Suprapubic skin (tissue), 4 donors: Measurements from ENCODE around the gene NFKB2. TPM values are rescaled to one million over a fixed set of nuclear protein-coding genes. Genes with fewer than 3 reads are reported as not detected.

Source experiments
- DNase-seq, 2 donors: peaks; one replicate each; pipeline ENCODE4 v3.0.0-alpha.2; 2019; ENCODE audit warnings: low spot score in 2 of 2
- H3K27ac ChIP-seq: fragments of 200-600 bp; sonication (generic); one replicate; pipeline ENCODE4 v1.5.1; 2019
- H3K27me3 ChIP-seq: fragments of 200-600 bp; sonication (generic); one replicate; pipeline ENCODE4 v1.5.1; 2019
- H3K36me3 ChIP-seq: fragments of 200-600 bp; sonication (generic); one replicate; pipeline ENCODE4 v1.5.1; 2019
- H3K4me1 ChIP-seq: fragments of 200-600 bp; sonication (generic); one replicate; pipeline ENCODE4 v1.5.1; 2019
- H3K4me3 ChIP-seq: fragments of 200-600 bp; sonication (generic); one replicate; pipeline ENCODE4 v1.5.1; 2019; ENCODE audit warnings: mild to moderate bottlenecking
- H3K9me3 ChIP-seq: fragments of 200-600 bp; sonication (generic); one replicate; pipeline ENCODE4 v1.5.1; 2019
- CTCF ChIP-seq, 2 donors: fragments of 200-600 bp in 1 of 2; fragments of 450-650 bp in 1 of 2; sonication (generic) in 1 of 2; IDR thresholded peaks; one replicate each; pipeline ENCODE4 v1.5.1; 2016 to 2019; ENCODE audit warnings: antibody characterized with exemption in 2 of 2, mild to moderate bottlenecking in 1 of 2, moderate library complexity in 1 of 2
- EP300 ChIP-seq: sonication (generic); formaldehyde crosslinking; IDR thresholded peaks from one replicate; pipeline ENCODE4 v1.6.1; 2017; ENCODE audit warnings: antibody characterized with exemption
- POLR2A ChIP-seq, 2 donors: fragments of 450-650 bp; IDR thresholded peaks; one replicate each; pipeline ENCODE4 v1.6.1; 2017; ENCODE audit warnings: antibody characterized with exemption in 2 of 2, mild to moderate bottlenecking in 2 of 2, moderate library complexity in 2 of 2
- POLR2AphosphoS5 ChIP-seq, 3 donors: sonication (generic); formaldehyde crosslinking; IDR thresholded peaks; one replicate each; pipeline ENCODE4 v1.6.1; 2017; ENCODE audit warnings: antibody characterized with exemption in 3 of 3
- WGBS: methylation state at CpG from one replicate; pipeline ENCODE4 v1.1.5; 2018; 5-methylcytosine and 5-hydroxymethylcytosine counted together
- total RNA-seq, 4 donors: library from RNA; depleted of rRNA; stranded (reverse); fragments of >200 nt; gene quantifications; one replicate each; pipeline ENCODE4 v1.1.0, GENCODE V29; 2016

The NFKB2 gene
- total RNA-seq, 4 donors from 2014 or later = 14.4 to 18.5 (median 16.0) TPM

GRCh38 chr10:102376901-102377300 is 18.6 kb upstream of the NFKB2 start:
- Histone ChIP-seq H3K36me3 (peaks cover 87% of the 10 kb centered on the region), H3K27me3 (no peaks in the 10 kb centered on the region), H3K4me1 (no peaks in the 10 kb centered on the region), H3K9me3 (no peaks in the 10 kb centered on the region), H3K27ac (no peak overlapping the region), H3K4me3 (no peak overlapping the region)
- DNase-seq = no peak
- TF ChIP-seq CTCF (IDR thresholded peaks at IDR 0.05) = no peak
- no peak for TF ChIP-seq EP300
- no peak for TF ChIP-seq POLR2AphosphoS5 (IDR thresholded peaks at IDR 0.05)
- no peak for TF ChIP-seq POLR2A (IDR thresholded peaks at IDR 0.05)
- 92% methylated on average over 12 of the region's 12 CpGs for WGBS

GRCh38 chr10:102379383-102379782 is 16.1 kb upstream of the NFKB2 start:
- H3K27me3 ChIP-seq = no peaks in the 10 kb centered on the region
- DNase-seq = no peak
- H3K4me3 ChIP-seq = no peak overlapping the region
- 96% methylated on average over 5 of the region's 6 CpGs for WGBS
- no peaks in the 10 kb centered on the region for H3K4me1 ChIP-seq
- TF ChIP-seq CTCF (IDR thresholded peaks at IDR 0.05) (no peak), POLR2A (IDR thresholded peaks at IDR 0.05) (no peak), EP300 (no peak), POLR2AphosphoS5 (IDR thresholded peaks at IDR 0.05) (no peak)
- H3K9me3 ChIP-seq = no peaks in the 10 kb centered on the region
- H3K36me3 ChIP-seq = peaks cover 85% of the 10 kb centered on the region
- no peak overlapping the region for H3K27ac ChIP-seq

GRCh38 chr10:102381983-102382382 is 13.5 kb upstream of the NFKB2 start:
- Histone ChIP-seq H3K27me3 (no peaks in the 10 kb centered on the region), H3K9me3 (no peaks in the 10 kb centered on the region), H3K4me1 (peaks cover 12% of the 10 kb centered on the region), H3K4me3 (no peak overlapping the region), H3K27ac (no peak overlapping the region), H3K36me3 (peaks cover 63% of the 10 kb centered on the region)
- 55% methylated on average over 6 of the region's 9 CpGs for WGBS
- TF ChIP-seq CTCF (IDR thresholded peaks at IDR 0.05) (no peak), POLR2AphosphoS5 (IDR thresholded peaks at IDR 0.05) (no peak), POLR2A (IDR thresholded peaks at IDR 0.05) (no peak), EP300 (no peak)
- no peak for DNase-seq

- Histone ChIP-seq H3K4me3 (no peak overlapping the region), H3K27ac (no peak overlapping the region), H3K27me3 (no peaks in the 10 kb centered on the region), H3K4me1 (peaks cover 12% of the 10 kb centered on the region), H3K9me3 (no peaks in the 10 kb centered on the region), H3K36me3 (peaks cover 54% of the 10 kb centered on the region)
- DNase-seq = no peak
- TF ChIP-seq POLR2AphosphoS5 (IDR thresholded peaks at IDR 0.05) (no peak), POLR2A (IDR thresholded peaks at IDR 0.05) (no peak), CTCF (IDR thresholded peaks at IDR 0.05) (no peak), EP300 (no peak)
- WGBS = 90% methylated on average over 8 of the region's 8 CpGs
These were observed 12.6 kb upstream of the NFKB2 start for GRCh38 chr10:102382871-102383270.

GRCh38 chr10:102384053-102384452 is 11.5 kb upstream of the NFKB2 start:
- Histone ChIP-seq H3K4me3 (no peak overlapping the region), H3K4me1 (peaks cover 12% of the 10 kb centered on the region), H3K36me3 (peaks cover 42% of the 10 kb centered on the region), H3K27ac (no peak overlapping the region), H3K27me3 (no peaks in the 10 kb centered on the region), H3K9me3 (no peaks in the 10 kb centered on the region)
- 42% methylated on average over 5 of the region's 6 CpGs for WGBS
- TF ChIP-seq CTCF (IDR thresholded peaks at IDR 0.05) = no peak
- no peak for TF ChIP-seq POLR2A (IDR thresholded peaks at IDR 0.05)
- no peak for TF ChIP-seq POLR2AphosphoS5 (IDR thresholded peaks at IDR 0.05)
- TF ChIP-seq EP300 = no peak
- no peak for DNase-seq
